Suprapubic skin (tissue), 4 donors: Measurements from ENCODE around the gene APAF1. TPM values are rescaled to one million over a fixed set of nuclear protein-coding genes. Genes with fewer than 3 reads are reported as not detected.

ENCODE experiments used
- DNase-seq, 2 donors: peaks; one replicate each; pipeline ENCODE4 v3.0.0-alpha.2; 2019; ENCODE audit warnings: low spot score in 2 of 2
- H3K27ac ChIP-seq: fragments of 200-600 bp; sonication (generic); one replicate; pipeline ENCODE4 v1.5.1; 2019
- H3K27me3 ChIP-seq: fragments of 200-600 bp; sonication (generic); one replicate; pipeline ENCODE4 v1.5.1; 2019
- H3K36me3 ChIP-seq: fragments of 200-600 bp; sonication (generic); one replicate; pipeline ENCODE4 v1.5.1; 2019
- H3K4me1 ChIP-seq: fragments of 200-600 bp; sonication (generic); one replicate; pipeline ENCODE4 v1.5.1; 2019
- H3K4me3 ChIP-seq: fragments of 200-600 bp; sonication (generic); one replicate; pipeline ENCODE4 v1.5.1; 2019; ENCODE audit warnings: mild to moderate bottlenecking
- H3K9me3 ChIP-seq: fragments of 200-600 bp; sonication (generic); one replicate; pipeline ENCODE4 v1.5.1; 2019
- EP300 ChIP-seq: sonication (generic); formaldehyde crosslinking; IDR thresholded peaks from one replicate; pipeline ENCODE4 v1.6.1; 2017; ENCODE audit warnings: antibody characterized with exemption
- POLR2A ChIP-seq, 2 donors: fragments of 450-650 bp; IDR thresholded peaks; one replicate each; pipeline ENCODE4 v1.6.1; 2017; ENCODE audit warnings: antibody characterized with exemption in 2 of 2, mild to moderate bottlenecking in 2 of 2, moderate library complexity in 2 of 2
- POLR2AphosphoS5 ChIP-seq, 3 donors: sonication (generic); formaldehyde crosslinking; IDR thresholded peaks; one replicate each; pipeline ENCODE4 v1.6.1; 2017; ENCODE audit warnings: antibody characterized with exemption in 3 of 3
- WGBS: methylation state at CpG from one replicate; pipeline ENCODE4 v1.1.5; 2018; 5-methylcytosine and 5-hydroxymethylcytosine counted together
- total RNA-seq, 4 donors: library from RNA; depleted of rRNA; stranded (reverse); fragments of >200 nt; gene quantifications; one replicate each; pipeline ENCODE4 v1.1.0, GENCODE V29; 2016
- TF ChIP-seq, protein P1 (sequence below), 2 donors: fragments of 200-600 bp in 1 of 2; fragments of 450-650 bp in 1 of 2; sonication (generic) in 1 of 2; IDR thresholded peaks; one replicate each; pipeline ENCODE4 v1.5.1; 2016 to 2019; ENCODE audit warnings: antibody characterized with exemption in 2 of 2, mild to moderate bottlenecking in 1 of 2, moderate library complexity in 1 of 2

APAF1 gene
- total RNA-seq, 4 donors from 2014 or later = 6.2 to 19.7 (median 11.5) TPM

GRCh38 chr12:98737322-98737712 is 92.2 kb downstream of the APAF1 start:
- H3K4me1 ChIP-seq = no peaks in the 10 kb centered on the region
- no peak for DNase-seq
- peaks cover 17% of the 10 kb centered on the region for H3K36me3 ChIP-seq
- TF ChIP-seq EP300 (no peak), POLR2AphosphoS5 (IDR thresholded peaks at IDR 0.05) (no peak), POLR2A (IDR thresholded peaks at IDR 0.05) (no peak)
- TF ChIP-seq, protein P1, sequence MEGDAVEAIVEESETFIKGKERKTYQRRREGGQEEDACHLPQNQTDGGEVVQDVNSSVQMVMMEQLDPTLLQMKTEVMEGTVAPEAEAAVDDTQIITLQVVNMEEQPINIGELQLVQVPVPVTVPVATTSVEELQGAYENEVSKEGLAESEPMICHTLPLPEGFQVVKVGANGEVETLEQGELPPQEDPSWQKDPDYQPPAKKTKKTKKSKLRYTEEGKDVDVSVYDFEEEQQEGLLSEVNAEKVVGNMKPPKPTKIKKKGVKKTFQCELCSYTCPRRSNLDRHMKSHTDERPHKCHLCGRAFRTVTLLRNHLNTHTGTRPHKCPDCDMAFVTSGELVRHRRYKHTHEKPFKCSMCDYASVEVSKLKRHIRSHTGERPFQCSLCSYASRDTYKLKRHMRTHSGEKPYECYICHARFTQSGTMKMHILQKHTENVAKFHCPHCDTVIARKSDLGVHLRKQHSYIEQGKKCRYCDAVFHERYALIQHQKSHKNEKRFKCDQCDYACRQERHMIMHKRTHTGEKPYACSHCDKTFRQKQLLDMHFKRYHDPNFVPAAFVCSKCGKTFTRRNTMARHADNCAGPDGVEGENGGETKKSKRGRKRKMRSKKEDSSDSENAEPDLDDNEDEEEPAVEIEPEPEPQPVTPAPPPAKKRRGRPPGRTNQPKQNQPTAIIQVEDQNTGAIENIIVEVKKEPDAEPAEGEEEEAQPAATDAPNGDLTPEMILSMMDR (IDR thresholded peaks at IDR 0.05) = no peak
- H3K27ac ChIP-seq = no peak overlapping the region
- H3K27me3 ChIP-seq = no peaks in the 10 kb centered on the region
- 74% methylated on average over 4 of the region's 4 CpGs for WGBS
- no peak overlapping the region for H3K4me3 ChIP-seq
- no peaks in the 10 kb centered on the region for H3K9me3 ChIP-seq

GRCh38 chr12:98738002-98738401 is 92.9 kb downstream of the APAF1 start:
- Histone ChIP-seq H3K27me3 (no peaks in the 10 kb centered on the region), H3K9me3 (no peaks in the 10 kb centered on the region), H3K27ac (no peak overlapping the region), H3K4me1 (no peaks in the 10 kb centered on the region), H3K36me3 (peaks cover 10% of the 10 kb centered on the region), H3K4me3 (no peak overlapping the region)
- TF ChIP-seq EP300 (no peak), POLR2A (IDR thresholded peaks at IDR 0.05) (no peak), POLR2AphosphoS5 (IDR thresholded peaks at IDR 0.05) (no peak)
- TF ChIP-seq, protein P1 (IDR thresholded peaks at IDR 0.05) = no peak
- WGBS = 79% methylated on average over 3 of the region's 3 CpGs
- no peak for DNase-seq

DNA sequence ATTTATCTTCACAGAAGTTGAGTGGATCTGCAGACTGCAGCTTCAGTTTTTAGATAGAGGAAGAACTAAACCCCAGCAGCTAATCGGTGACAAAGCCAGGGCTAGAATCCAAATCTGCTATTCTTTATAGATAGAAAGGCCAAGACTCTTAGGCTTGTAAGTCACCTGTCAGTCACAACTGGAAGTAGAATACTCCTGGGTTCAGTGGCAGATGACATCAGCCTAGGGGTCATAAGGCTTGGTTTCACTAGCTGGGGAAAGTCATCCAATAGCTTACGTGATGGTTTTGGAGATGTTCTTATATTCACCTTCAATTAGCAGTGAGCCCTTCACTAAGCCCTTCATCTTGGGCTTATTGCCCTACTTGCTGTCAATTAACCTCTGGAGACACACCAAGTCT is 93.4 kb downstream of the APAF1 start:
- Histone ChIP-seq H3K4me3 (no peak overlapping the region), H3K27me3 (no peaks in the 10 kb centered on the region), H3K36me3 (peaks cover 4% of the 10 kb centered on the region), H3K27ac (no peak overlapping the region), H3K4me1 (no peaks in the 10 kb centered on the region), H3K9me3 (no peaks in the 10 kb centered on the region)
- WGBS = 87% methylated on average over 2 of the region's 2 CpGs
- TF ChIP-seq, protein P1 (IDR thresholded peaks at IDR 0.05) = no peak
- TF ChIP-seq POLR2AphosphoS5 (IDR thresholded peaks at IDR 0.05) (no peak), POLR2A (IDR thresholded peaks at IDR 0.05) (no peak), EP300 (no peak)
- DNase-seq = no peak

GRCh38 chr12:98740751-98741150 is 95.7 kb downstream of the APAF1 start:
- no peak overlapping the region for H3K4me3 ChIP-seq
- H3K9me3 ChIP-seq = no peaks in the 10 kb centered on the region
- TF ChIP-seq POLR2AphosphoS5 (IDR thresholded peaks at IDR 0.05) (no peak), POLR2A (IDR thresholded peaks at IDR 0.05) (no peak), EP300 (no peak)
- TF ChIP-seq, protein P1 (IDR thresholded peaks at IDR 0.05) = no peak
- no peak overlapping the region for H3K27ac ChIP-seq
- H3K27me3 ChIP-seq = peaks cover 1% of the 10 kb centered on the region
- peaks cover 3% of the 10 kb centered on the region for H3K36me3 ChIP-seq
- 81% methylated on average over 1 of the region's 1 CpG for WGBS
- H3K4me1 ChIP-seq = peaks cover 4% of the 10 kb centered on the region
- DNase-seq = no peak

GRCh38 chr12:98741196-98741555 is 96.1 kb downstream of the APAF1 start:
- H3K4me3 ChIP-seq = no peak overlapping the region
- H3K36me3 ChIP-seq = peaks cover 3% of the 10 kb centered on the region
- 90% methylated on average over 4 of the region's 4 CpGs for WGBS
- H3K4me1 ChIP-seq = peaks cover 9% of the 10 kb centered on the region
- DNase-seq = no peak
- TF ChIP-seq, protein P1 (IDR thresholded peaks at IDR 0.05) = no peak
- no peak for TF ChIP-seq EP300
- TF ChIP-seq POLR2A (IDR thresholded peaks at IDR 0.05) = no peak
- TF ChIP-seq POLR2AphosphoS5 (IDR thresholded peaks at IDR 0.05) = no peak
- no peak overlapping the region for H3K27ac ChIP-seq
- no peaks in the 10 kb centered on the region for H3K9me3 ChIP-seq
- peaks cover 5% of the 10 kb centered on the region for H3K27me3 ChIP-seq
